ENCODE results near the gene NUBP2. TPM values are rescaled to one million over a fixed set of nuclear protein-coding genes. Genes with fewer than 3 reads are reported as not detected.

Gene NUBP2
- total RNA-seq, 4 donors from 2014 or later, result 15.3 to 165 (median 59.6) TPM

- intact Hi-C loops (cut with DNase I; ENCODE audit: low total_unique reads) (no loop called here), in situ Hi-C loops (cut with MboI; ENCODE audit: low pct_ligation_motif_present in 1 of 4, low pct_unique_long_range_greater_than_20kb in 1 of 4, low sequenced_read_pairs in 3 of 4) (no loop called here)
- H3K4me1 ChIP-seq, result peaks cover 17 to 41% (median 30%) of the 10 kb centered on the region in 4 donors
- 83% methylated on average over 13 of the region's 13 CpGs; no CpG with 5 or more reads in 1 of the 2 donors for WGBS, 2 donors (ENCODE audit: low coverage in 1 of 2)
- no peak overlapping the region for H3K27ac ChIP-seq
- peak; percentile 8 for DNase-seq
- no peaks in the 10 kb centered on the region for H3K27me3 ChIP-seq
- H3K4me3 ChIP-seq, result no peak overlapping the region
- peaks cover 0 to 10% (median 5%) of the 10 kb centered on the region in 4 donors for H3K36me3 ChIP-seq
- TF ChIP-seq CTCF (IDR thresholded peaks at IDR 0.05) (no peak), POLR2A (IDR thresholded peaks at IDR 0.05) (no peak), EP300 (IDR thresholded peaks at IDR 0.05; ENCODE audit: low read depth) (no peak), POLR2AphosphoS5 (IDR thresholded peaks at IDR 0.05) (no peak)
- no peaks in the 10 kb centered on the region for H3K9me3 ChIP-seq
Measured at GRCh38 chr16:1776672-1776955, 6.1 kb upstream of the NUBP2 start.

- TF ChIP-seq EP300 (IDR thresholded peaks at IDR 0.05; ENCODE audit: low read depth) (no peak), POLR2A (IDR thresholded peaks at IDR 0.05) (no peak), CTCF (IDR thresholded peaks at IDR 0.05) (no peak), POLR2AphosphoS5 (IDR thresholded peaks at IDR 0.05) (no peak)
- no peak for DNase-seq
- Histone ChIP-seq H3K4me3 (no peak overlapping the region), H3K27me3 (no peaks in the 10 kb centered on the region), H3K36me3 (peaks cover 0 to 10% (median 5%) of the 10 kb centered on the region in 4 donors), H3K27ac (no peak overlapping the region), H3K9me3 (no peaks in the 10 kb centered on the region), H3K4me1 (peaks cover 17 to 41% (median 28%) of the 10 kb centered on the region in 4 donors)
- WGBS, 2 donors (ENCODE audit: low coverage in 1 of 2), result 91% methylated on average over 19 of the region's 22 CpGs; no CpG with 5 or more reads in 1 of the 2 donors
- in situ Hi-C loops (cut with MboI; ENCODE audit: low pct_ligation_motif_present in 1 of 4, low pct_unique_long_range_greater_than_20kb in 1 of 4, low sequenced_read_pairs in 3 of 4), result no loop called here
- intact Hi-C loops (cut with DNase I; ENCODE audit: low total_unique reads), result no loop called here
Measured at GRCh38 chr16:1776991-1777374, 5.8 kb upstream of the NUBP2 start.

GRCh38 chr16:1777375-1778199 is 5.2 kb upstream of the NUBP2 start:
- Histone ChIP-seq H3K4me1 (peaks cover 17 to 36% (median 24%) of the 10 kb centered on the region in 4 donors), H3K4me3 (no peak overlapping the region), H3K9me3 (no peaks in the 10 kb centered on the region), H3K27ac (no peak overlapping the region), H3K36me3 (peaks cover 0 to 10% (median 5%) of the 10 kb centered on the region in 4 donors), H3K27me3 (no peaks in the 10 kb centered on the region)
- TF ChIP-seq CTCF (IDR thresholded peaks at IDR 0.05) (no peak), POLR2A (IDR thresholded peaks at IDR 0.05) (no peak), POLR2AphosphoS5 (IDR thresholded peaks at IDR 0.05) (peak in 1 of 3 donors; percentile 27), EP300 (IDR thresholded peaks at IDR 0.05; ENCODE audit: low read depth) (no peak)
- intact Hi-C loops (cut with DNase I; ENCODE audit: low total_unique reads), result no loop called here
- 76% methylated on average over 19 of the region's 36 CpGs; no CpG with 5 or more reads in 1 of the 2 donors for whole genome bisulfite sequencing, 2 donors (ENCODE audit: low coverage in 1 of 2)
- in situ Hi-C loops (cut with MboI; ENCODE audit: low pct_ligation_motif_present in 1 of 4, low pct_unique_long_range_greater_than_20kb in 1 of 4, low sequenced_read_pairs in 3 of 4), result no loop called here
- DNase-seq, result no peak

- TF ChIP-seq CTCF (IDR thresholded peaks at IDR 0.05) (no peak), POLR2A (IDR thresholded peaks at IDR 0.05) (no peak), EP300 (IDR thresholded peaks at IDR 0.05; ENCODE audit: low read depth) (no peak), POLR2AphosphoS5 (IDR thresholded peaks at IDR 0.05) (peak in 1 of 3 donors; percentile 13)
- H3K27ac ChIP-seq, result no peak overlapping the region
- peaks cover 0 to 10% (median 5%) of the 10 kb centered on the region in 4 donors for H3K36me3 ChIP-seq
- H3K27me3 ChIP-seq, result no peaks in the 10 kb centered on the region
- H3K4me3 ChIP-seq, result no peak overlapping the region
- peak; percentile 10 for DNase-seq
- peaks cover 17 to 34% (median 26%) of the 10 kb centered on the region in 4 donors for H3K4me1 ChIP-seq
- 85% methylated on average over 34 of the region's 34 CpGs; no CpG with 5 or more reads in 1 of the 2 donors for WGBS, 2 donors (ENCODE audit: low coverage in 1 of 2)
- intact Hi-C loops (cut with DNase I; ENCODE audit: low total_unique reads) (no loop called here), in situ Hi-C loops (cut with MboI; ENCODE audit: low pct_ligation_motif_present in 1 of 4, low pct_unique_long_range_greater_than_20kb in 1 of 4, low sequenced_read_pairs in 3 of 4) (no loop called here)
- no peaks in the 10 kb centered on the region for H3K9me3 ChIP-seq
Measured at GRCh38 chr16:1778200-1779179, 4.3 kb upstream of the NUBP2 start.

All from transverse colon (tissue), 4 donors.